Endothelial cell of hepatic sinusoid (primary cell): ENCODE results near the gene KATNB1.

ENCODE experiments used
- in situ Hi-C: cut with HindIII; loops from 2 replicates; pipeline ENCODE4 v1.10.0; 2017; ENCODE audit warnings: low sequenced_read_pairs

The KATNB1 gene

DNA sequence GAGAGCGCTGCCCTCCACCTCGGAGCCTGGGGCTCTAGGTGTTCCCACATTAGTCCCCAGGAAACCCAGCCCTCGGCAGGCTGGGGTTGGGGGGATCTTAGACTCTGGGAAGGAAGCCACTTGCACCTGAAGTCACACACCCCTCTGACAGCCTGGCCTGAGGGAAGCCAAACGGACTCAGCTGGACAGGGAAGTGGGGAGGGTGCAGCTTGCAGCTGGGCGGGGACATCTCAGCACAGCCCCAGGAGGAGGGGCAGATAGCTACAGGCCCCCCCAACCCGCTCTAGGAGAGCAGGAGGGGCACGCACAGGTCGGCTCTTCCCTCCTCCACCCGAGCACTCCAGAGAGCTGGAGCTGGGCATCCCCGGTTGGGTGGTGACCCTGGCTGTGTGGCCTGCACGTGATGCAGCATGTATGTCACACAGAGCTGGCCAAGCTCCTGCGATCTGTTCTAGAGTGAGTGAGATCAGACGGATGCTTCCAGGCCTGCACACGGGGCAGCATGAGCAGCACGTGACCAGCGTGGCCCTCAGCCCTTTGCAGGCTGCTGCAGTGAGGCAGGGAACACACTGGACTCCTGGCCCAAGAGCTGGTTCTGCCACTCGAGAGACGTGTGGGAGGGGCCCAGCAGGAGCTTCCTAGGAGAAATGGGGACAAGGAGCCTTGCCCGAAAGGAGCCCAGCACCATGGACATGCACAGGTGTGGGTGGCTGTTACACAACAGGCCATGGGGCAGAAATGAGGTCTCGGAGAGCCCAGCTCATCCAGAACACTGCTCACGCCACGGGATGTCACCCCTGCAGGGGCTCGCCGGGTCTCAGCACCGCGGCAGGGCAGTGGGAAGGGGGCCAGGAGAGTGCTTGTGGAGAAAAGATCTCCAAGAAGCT, 51.3 kb downstream of the KATNB1 start:
- in situ Hi-C loops = no loop called here

DNA sequence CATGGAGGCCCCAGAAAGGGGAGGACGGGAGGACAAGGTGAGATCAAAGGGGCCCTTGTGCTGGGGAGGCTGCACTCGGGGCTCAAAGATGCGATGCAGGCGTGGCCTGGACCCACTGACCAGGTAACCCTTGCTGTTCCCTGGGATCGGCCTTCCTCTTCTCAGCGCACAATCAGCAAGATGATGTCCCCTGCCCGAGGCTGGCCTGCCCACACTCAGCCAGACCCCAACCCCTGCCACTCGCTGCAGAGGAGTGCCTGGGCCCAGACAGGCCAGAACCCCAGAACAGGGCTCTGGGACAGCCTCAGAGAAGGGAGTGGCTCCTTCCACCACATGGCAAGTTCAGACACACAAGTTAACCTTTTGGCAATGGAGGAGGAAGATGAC, 51.9 kb downstream of the KATNB1 start:
- in situ Hi-C loops = no loop called here

DNA sequence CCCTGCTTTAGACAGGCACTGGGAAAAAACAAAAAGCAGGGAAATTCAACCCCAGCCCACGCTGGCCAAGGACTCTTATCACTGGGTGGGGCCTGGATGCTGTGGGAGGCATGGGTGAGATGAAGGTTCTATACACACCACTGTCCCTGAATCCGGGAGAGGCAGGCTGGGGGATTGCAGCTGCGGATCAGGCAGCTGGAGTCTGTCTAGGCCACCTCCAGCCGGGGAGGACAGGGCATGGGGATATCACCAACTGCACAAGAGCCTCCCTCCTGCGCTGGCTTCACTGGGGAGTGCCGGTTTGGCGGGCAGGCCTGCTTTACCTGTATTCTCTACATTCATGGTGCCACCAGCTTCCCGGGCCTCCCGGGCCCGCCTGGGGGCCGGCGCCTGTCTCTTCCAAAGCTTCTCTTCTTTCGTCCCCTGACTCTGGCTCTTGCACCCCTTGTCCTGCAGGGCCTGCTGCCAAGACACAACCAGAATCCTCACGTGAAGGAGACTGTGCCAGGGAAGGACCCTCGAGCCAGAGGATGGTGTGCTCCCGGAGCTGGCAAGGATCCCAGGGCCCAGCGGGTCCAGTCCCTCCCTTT, 52.8 kb downstream of the KATNB1 start:
- in situ Hi-C loops = no loop called here

DNA sequence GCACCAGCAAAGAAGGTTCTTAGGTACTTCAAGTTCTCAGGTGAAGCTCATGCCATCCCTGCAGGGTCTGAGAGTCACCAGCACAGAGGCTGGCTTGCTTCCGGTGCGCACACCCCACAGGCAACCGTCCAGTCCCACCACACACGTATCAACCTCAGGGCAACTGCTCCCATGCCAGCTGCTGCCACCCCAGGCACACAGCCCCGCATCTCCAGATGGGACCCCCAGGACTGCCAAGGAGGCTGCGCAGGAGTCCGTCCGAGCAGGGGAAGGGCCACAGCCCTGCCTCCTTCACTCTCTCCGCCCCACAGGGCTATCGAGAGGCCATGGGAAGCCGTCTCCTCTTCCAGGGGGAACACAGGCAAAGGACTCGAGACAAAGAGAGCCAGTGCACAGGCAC, 53.4 kb downstream of the KATNB1 start:
- in situ Hi-C loops = no loop called here

DNA sequence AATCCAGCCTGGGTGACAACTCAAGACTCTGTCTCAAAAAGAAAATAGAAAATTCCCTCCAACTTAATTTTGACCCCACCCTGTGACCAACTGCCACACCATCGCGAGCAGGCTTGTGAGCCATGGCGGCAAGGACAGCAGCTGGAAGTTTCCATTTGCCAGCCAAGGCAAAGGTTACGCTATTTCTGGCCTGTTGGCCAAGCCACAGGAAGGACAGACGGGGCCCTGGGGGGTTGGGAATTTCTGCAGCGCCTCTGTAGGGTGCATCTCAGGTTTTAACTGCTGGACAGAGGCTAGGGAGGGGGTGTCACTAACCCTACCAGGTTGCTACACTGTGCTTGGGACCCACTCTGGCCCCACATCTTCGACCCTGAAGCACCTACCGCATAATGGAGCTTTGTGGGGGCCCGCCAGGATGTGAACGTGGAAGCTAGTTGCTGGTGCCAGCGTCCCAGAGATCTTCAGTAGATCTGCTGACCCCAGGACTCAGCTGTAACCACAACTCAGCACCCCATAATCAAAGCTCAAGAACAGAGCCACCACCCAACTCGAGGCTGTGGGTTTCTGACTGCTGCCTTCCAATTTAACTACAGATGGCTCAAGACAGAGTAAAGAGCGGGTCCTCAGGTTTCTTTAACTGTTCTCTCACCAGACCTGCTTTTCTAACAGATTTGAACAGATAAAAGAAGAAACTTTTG, 55.8 kb downstream of the KATNB1 start:
- in situ Hi-C loops = no loop called here

DNA sequence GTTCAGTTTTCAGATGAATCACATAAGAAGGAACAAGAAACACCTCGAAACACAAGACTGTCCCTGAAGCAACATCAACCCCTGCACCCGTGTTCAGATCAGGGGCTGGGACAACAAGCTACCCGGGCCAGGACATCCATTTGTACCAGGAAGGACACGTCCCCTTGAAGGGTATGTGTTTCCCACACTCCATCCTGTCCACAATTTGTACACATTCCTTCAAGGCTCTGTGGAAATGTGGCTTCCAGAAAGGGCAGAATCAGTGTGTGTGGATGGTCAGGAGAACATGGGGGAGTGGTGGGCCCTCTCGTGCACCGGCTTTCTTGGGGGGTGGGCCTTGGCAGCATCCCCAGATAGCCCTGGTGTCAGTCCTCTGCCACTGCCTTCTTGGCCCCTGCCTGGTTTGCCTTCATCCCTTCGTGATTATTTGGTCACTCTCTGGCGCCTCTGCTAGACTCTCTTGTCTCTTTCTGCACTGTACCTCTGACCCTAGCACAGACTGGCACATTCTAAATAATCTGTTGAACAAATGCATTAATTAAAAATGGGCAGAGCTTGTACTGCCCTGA, 56.4 kb downstream of the KATNB1 start:
- in situ Hi-C loops = no loop called here

DNA sequence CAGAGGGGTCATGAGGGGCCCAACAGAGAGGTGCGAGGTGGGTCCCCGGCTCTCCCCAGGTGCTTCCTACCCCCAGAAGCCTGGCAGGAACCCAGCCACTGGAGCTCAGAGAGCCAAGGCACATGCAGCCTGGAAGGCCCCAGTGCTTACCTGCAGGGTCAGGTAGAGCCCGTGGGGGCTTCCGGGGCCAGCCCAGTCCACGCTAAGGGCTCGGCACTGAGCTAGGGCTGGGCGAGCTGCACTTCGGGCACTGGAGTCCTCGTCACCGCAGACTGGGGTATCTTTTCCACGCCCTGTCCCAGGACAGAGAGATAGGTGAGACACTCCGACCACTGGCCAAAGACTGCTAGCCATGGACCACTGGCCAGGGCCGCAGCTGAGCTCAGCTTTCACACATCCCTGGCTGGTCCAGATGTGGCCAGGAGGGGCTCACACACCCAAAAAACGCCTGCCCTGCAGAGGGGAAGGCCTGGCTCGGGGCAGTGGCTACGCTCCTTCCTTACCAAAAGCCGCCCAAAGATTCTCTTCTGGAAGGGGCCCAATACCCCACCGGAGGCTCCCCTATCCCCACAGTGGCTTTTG, 59.4 kb downstream of the KATNB1 start:
- in situ Hi-C loops = loop anchor here (5.0 kb wide), 2 partner anchors 38 to 77 kb away; no protein-coding TSS in a partner anchor

DNA sequence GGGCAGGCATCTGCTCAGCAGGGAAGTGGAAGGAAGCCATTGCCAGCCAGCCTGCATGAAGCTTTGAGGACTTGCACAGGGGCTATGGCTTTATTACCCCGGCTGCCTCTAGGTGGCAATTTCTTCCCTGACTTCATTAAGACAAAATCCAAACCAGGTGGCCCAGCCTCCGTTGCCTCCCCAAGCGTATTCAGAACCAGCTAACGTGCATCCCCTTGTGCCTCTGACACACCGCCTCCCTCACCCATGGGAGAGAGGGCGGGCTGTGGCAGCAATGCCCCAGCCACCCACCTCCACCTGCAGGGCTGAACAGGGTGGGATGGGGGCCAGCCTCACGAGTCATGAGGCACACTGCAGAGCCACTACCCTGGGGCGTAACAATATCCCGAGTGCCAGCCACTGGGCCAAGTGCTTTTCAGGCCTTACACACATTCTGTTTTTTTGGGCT, 59.9 kb downstream of the KATNB1 start:
- in situ Hi-C loops = loop anchor here (5.0 kb wide), 2 partner anchors 38 to 77 kb away; no protein-coding TSS in a partner anchor

DNA sequence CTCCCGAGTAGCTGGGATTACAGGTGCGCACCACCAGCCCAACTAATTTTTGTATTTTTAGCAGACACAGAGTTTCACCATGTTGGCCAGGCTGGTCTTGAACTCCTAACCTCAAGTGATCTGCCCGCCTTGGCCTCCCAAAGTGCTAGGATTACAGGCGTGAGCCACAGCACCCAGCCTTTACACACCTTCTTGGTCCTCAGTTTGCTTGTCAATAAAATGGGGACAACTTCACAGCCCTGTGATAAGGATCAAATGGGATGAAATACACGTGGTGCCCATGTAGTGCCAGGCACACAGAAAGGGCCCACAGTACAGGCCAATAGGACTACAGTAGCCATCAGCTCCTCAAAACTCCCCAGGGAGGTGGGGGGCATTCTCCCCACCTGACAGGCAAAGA, 60.4 kb downstream of the KATNB1 start:
- in situ Hi-C loops = loop anchor here (5.0 kb wide), 2 partner anchors 39 to 76 kb away; no protein-coding TSS in a partner anchor

DNA sequence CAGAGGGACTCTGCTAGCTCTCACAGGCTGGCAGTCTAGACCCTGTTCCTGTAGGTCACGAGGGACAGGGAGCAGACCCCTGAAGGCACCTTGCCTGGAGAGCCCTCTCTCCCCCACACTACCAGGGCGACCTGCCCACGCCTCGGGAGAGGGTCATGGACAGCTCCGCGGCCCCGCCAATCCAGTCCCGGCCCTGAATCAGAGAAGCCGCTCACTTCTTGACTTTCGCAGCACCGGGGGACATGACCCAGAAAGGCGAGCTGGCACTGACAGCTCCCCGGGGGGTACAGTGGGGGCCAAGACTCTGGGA, 61.6 kb downstream of the KATNB1 start:
- in situ Hi-C loops = loop anchor here (5.0 kb wide), 2 partner anchors 40 to 75 kb away; no protein-coding TSS in a partner anchor

DNA sequence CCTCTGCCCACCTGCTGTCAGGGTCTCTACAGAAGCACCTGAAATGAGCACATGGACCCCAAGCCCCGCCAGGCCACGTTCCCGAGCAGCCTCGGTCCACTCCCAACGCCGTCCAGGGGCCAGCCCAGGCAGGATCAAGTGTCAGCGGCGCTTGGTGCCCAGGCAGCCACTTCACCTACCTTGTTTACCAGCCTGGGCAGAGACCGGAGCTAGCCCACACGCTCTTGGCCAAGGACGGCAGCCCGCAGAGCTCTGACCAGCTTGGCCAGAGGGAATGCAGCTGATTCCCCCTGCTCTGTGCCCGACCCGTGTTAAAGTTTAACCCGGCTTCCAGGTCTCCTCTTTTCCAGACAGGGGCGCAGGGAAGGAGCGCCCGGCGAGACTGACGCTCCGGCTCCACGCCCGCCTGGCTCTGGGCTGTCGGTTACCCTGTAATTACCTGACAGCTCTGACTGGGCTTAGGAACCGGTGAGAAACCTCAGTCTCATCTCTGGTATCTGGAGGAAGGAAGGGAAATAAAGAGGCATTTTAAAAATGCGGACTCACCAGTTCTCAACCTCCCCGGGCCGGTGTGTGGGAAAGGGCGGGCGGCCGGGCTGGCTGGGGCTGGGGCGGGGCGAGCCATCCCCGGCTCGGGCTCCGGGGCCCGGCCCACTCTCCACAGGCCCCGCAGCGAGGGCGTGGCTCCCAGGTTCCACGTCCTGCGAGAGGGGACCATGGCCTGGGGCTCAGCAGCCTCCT, 62.1 kb downstream of the KATNB1 start:
- in situ Hi-C loops = loop anchor here (5.0 kb wide), 2 partner anchors 40 to 75 kb away; no protein-coding TSS in a partner anchor

DNA sequence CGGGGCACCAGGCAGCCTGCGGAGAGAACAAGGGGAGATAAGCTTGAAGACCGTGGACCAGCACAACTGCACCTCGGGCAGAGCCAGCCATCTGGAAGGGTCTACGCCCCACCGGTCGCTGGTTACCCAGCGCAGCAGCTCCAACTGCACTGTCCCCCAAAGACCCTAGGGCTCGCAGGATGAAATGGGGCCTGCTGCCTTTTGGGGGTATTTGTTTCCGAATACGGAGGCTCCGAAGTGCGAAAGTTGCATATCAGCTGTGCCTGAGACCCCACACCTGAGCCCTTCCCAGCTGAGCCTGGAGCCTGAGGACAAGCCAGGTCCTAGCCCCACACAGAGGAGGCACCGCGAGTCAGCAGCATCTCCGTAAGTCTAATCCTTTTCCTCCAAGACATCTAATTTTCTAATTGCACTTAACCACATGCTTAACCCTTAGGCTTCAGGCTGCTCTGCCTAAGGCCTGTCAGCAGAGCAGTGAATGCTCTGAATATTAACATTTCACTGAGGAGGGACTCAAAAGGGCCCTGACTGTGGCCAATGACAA, 62.8 kb downstream of the KATNB1 start:
- in situ Hi-C loops = loop anchor here (5.0 kb wide), 2 partner anchors 41 to 74 kb away; no protein-coding TSS in a partner anchor

DNA sequence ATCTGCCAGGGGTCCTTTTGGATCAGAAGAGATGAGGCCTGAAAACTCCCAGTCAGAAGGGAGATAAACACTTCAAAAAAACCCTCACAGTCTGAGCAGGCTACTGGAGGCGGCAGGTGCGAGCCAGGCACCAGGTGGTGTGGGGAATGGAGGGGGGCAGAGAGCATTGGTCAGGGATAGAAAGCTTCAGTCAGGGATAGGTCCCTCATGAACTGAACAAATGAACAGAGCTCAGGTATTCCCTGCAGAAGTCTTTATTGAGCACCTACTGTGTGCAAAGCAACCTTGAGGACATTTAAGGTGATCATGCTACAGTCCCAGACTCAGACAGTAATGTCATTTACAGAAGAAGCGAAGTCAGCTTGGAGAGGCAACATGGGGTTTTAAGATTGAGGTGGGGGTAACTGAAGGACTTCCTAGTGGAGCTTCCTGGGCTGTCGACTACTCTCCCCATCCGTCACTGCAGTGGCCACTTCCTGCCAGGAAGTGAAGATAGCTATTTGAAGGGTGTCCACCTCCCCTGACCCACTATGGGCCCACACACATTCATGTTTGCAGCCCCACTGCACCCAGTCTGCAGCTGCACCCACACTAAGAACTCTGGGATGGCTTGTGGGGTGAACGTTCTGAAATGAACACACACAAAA, 63.5 kb downstream of the KATNB1 start:
- in situ Hi-C loops = loop anchor here (5.0 kb wide), 2 partner anchors 42 to 73 kb away; no protein-coding TSS in a partner anchor

DNA sequence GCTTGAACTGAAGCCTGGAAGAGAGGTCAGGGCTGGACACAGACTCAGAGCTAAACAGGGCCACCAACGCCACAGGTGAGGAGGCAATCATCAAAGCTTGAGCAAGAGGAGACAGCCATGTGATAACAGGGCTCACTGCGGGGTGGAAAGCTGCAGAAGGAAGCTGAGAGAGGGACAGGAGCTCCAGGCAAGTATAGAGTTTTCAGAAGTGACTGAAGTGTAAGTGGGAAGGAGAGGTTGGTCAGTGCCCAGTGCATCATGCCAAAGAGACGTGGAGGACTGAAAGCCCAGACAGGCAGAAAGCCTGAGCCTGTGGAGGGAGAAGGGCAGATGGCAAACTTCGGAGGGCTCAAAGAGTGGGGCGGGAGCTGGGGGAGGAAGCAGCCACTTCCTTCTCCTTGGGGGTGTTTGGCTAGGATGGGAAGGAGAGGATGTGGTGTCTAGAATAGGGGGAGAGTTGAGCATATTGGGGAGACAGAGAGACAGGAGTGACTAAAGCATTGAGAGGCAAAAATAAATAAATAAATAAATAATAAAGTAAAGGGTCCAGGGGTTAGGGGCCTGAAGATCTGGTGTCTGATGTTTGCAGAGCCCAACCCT, 64.1 kb downstream of the KATNB1 start:
- in situ Hi-C loops = loop anchor here (5.0 kb wide), 2 partner anchors 42 to 73 kb away; no protein-coding TSS in a partner anchor

DNA sequence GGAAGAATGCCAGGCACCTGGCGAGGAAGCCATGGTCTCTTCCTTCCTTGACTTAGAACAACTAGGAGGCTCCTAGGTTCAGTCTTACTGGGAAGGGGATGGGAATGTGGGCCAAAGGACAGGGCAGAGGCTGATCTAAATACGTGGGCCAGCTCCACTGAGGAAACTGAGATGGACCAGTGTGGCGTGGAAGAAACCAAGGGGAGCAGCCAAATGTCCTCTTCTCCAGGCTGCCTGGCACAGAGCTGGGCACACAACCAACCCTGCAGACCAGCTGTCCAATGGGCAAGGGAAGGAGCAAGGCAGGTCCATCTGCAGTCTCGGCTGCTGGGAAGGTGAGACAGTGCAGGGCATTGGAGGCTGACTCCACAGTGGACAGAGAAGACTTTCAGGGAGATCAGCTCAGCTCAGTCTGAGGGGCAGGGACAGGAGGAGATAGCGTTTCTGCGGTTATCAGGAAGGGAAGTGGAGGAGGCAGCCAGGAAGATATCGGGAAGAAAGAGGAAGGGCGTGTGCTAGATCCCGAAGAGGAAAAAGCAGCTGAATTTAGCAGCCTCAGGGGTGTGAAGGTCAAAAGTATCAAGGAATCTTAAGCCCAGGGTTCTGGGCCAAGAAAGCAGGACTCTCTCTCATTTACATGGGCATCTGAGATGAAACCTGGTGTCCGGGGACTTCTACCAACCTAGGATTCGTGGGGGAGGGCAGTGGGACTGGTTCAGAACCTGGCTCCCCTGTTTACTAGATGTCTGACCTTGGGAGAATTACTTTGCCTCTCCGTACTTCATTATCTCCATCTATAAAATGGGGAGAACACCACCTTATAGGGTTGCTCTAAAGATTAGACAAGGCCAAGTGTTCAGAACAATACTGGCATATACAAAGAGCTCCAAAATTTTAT, 64.9 kb downstream of the KATNB1 start:
- in situ Hi-C loops = no loop called here

DNA sequence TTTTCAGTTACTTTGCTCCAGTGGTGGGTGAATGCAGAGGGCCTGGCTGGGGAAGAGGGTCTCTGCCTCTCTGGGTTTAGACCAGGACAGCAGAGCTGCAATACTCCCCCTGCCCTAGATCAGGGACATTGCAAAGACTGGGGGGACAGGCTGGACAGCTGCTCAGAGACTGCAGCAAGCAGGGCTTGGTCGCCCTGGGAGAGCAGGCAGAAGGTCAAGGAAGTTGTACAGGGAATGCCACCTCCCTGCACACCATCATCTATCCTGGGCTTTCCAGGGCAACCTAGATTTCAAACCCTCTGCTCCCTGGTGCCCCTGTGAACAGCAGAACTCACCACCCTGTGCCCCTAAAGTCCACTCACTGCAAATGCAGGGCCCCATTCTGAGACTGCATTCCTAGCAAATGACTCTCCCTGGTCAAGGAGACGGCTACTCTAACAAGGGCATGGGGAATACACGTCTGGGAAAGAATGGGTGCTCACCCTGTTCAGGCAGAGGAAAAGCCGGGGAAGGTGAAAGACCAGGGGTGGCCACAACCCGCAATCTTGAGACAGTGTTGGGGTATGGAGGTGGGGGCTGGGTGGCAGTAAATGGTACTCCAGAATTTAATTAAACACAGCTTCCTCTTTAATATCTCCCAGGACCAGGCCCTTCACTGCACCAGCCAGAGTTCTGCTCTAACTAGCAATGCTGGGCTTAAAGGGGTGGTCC, 65.7 kb downstream of the KATNB1 start:
- in situ Hi-C loops = no loop called here

DNA sequence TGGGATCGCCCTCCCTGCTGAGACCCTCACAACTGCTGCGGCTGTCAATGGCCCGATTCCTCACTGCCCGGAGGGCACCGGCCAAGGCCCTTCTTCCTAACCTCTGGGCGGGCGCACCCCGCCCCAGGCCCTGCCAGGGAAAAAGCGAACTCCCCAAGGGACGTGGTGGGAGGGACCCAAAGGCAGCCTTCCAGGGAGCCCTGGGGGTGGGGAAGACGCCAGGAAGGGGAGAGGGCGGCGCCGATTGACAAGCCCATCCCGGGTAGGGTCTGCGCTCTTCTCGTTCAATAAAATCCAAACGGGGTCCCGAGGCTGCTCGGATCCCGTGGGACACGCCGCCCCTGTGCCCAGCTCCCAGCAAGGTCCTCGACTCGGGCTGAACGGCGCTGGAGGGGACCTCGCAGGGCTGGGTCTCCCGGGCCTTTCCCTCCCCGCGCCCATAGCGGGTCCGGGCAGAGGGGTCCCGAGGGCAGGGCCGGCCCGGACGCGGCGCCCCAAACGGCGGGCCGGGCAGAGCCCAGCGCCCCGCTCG, 66.3 kb downstream of the KATNB1 start:
- in situ Hi-C loops = no loop called here
